A549 (cell line): ENCODE measurements around the gene SUGCT.

Source experiments
- CBX8 ChIP-seq: fragments of 200-600 bp; sonication (generic); IDR thresholded peaks from 2 replicates; pipeline ENCODE4 v1.6.1; 2016
- FOSL2 ChIP-seq, 2 experiments: fragments of 450-650 bp in 1 of 2; fragments of >200 bp in 1 of 2; sonication (Bioruptor Twin) in 1 of 2; formaldehyde crosslinking; IDR thresholded peaks; 2 replicates each; pipeline versions ENCODE4 v1.5.0 to v1.6.1; 2016 to 2020; ENCODE audit warnings: mild to moderate bottlenecking in 1 of 2, moderate library complexity in 1 of 2
- MAFK ChIP-seq: fragments of 450-650 bp; IDR thresholded peaks from 2 replicates; pipeline ENCODE4 v1.6.1; 2014; ENCODE audit not compliant: partially characterized antibody
- MAZ ChIP-seq: fragments of 150-350 bp; IDR thresholded peaks from 2 replicates; pipeline ENCODE4 v1.6.1; 2014; ENCODE audit warnings: antibody characterized with exemption, low read depth, low read length, borderline replicate concordance
- POLR2A ChIP-seq: IDR thresholded peaks from 2 replicates; pipeline ENCODE4 v1.6.1; 2012; ENCODE audit warnings: mild to moderate bottlenecking, low read length
- TF ChIP-seq, protein P1 (sequence below): fragments of 200-600 bp; sonication (generic); IDR thresholded peaks from 2 replicates; pipeline ENCODE4 v1.6.1; 2016; ENCODE audit warnings: antibody characterized with exemption, mild to moderate bottlenecking, moderate library complexity
- TF ChIP-seq, protein P2 (sequence below): fragments of >200 bp; sonication (Bioruptor Twin); formaldehyde crosslinking; IDR thresholded peaks from 3 replicates; pipeline ENCODE4 v1.5.1; 2016

DNA sequence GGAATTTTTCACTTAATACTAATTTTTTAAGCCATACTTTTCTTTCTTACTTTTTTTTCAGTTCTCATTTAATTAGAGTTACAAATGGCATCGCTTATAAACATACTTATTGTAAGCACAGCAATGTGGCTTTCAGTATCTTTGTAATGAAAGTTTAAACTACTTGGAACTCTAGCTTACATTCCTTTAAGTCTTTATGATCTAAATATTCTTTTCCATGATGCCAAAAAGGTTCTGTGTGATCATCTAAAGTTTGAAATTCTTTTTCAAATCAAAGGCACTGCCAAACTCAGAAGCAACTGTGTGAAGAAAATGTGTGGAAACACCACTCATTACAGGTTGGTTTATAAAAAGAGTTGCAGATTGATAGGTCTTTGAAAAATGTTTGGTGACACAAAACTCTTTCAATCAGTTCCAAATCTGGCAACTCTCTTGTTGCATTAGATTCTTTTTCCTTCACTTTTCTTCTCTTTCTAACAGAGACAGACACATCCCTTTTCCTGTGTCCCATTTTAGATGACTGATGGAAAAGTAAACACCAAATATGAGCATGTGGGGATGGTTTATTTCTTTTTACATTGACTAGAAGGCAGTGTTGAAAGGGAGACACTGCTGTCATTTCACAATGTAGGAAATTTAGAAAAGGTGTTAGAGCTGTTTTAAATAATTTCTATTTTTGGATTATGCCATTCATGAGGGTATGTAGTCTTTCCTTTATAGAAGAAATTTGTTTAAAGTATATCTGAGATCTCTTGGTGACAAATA lies 392.3 kb downstream of the SUGCT start:
- TF ChIP-seq CBX8 (no peak), MAFK (no peak), FOSL2 (IDR thresholded peaks at IDR 0.05) (no peak), FOSL2 (CRISPR knock-in tag; IDR thresholded peaks at IDR 0.05) (no peak), MAZ (no peak), POLR2A (no peak)
- TF ChIP-seq, protein P1, sequence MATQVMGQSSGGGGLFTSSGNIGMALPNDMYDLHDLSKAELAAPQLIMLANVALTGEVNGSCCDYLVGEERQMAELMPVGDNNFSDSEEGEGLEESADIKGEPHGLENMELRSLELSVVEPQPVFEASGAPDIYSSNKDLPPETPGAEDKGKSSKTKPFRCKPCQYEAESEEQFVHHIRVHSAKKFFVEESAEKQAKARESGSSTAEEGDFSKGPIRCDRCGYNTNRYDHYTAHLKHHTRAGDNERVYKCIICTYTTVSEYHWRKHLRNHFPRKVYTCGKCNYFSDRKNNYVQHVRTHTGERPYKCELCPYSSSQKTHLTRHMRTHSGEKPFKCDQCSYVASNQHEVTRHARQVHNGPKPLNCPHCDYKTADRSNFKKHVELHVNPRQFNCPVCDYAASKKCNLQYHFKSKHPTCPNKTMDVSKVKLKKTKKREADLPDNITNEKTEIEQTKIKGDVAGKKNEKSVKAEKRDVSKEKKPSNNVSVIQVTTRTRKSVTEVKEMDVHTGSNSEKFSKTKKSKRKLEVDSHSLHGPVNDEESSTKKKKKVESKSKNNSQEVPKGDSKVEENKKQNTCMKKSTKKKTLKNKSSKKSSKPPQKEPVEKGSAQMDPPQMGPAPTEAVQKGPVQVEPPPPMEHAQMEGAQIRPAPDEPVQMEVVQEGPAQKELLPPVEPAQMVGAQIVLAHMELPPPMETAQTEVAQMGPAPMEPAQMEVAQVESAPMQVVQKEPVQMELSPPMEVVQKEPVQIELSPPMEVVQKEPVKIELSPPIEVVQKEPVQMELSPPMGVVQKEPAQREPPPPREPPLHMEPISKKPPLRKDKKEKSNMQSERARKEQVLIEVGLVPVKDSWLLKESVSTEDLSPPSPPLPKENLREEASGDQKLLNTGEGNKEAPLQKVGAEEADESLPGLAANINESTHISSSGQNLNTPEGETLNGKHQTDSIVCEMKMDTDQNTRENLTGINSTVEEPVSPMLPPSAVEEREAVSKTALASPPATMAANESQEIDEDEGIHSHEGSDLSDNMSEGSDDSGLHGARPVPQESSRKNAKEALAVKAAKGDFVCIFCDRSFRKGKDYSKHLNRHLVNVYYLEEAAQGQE: no peak
- TF ChIP-seq, protein P2, sequence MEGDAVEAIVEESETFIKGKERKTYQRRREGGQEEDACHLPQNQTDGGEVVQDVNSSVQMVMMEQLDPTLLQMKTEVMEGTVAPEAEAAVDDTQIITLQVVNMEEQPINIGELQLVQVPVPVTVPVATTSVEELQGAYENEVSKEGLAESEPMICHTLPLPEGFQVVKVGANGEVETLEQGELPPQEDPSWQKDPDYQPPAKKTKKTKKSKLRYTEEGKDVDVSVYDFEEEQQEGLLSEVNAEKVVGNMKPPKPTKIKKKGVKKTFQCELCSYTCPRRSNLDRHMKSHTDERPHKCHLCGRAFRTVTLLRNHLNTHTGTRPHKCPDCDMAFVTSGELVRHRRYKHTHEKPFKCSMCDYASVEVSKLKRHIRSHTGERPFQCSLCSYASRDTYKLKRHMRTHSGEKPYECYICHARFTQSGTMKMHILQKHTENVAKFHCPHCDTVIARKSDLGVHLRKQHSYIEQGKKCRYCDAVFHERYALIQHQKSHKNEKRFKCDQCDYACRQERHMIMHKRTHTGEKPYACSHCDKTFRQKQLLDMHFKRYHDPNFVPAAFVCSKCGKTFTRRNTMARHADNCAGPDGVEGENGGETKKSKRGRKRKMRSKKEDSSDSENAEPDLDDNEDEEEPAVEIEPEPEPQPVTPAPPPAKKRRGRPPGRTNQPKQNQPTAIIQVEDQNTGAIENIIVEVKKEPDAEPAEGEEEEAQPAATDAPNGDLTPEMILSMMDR: no peak
